ENCODE measurements around the gene DNAH6. TPM values are rescaled to one million over a fixed set of nuclear protein-coding genes. Genes with fewer than 3 reads are reported as not detected.

The DNAH6 gene
- total RNA-seq, 1 donor from 2014 or later, result 0.81 TPM

DNA sequence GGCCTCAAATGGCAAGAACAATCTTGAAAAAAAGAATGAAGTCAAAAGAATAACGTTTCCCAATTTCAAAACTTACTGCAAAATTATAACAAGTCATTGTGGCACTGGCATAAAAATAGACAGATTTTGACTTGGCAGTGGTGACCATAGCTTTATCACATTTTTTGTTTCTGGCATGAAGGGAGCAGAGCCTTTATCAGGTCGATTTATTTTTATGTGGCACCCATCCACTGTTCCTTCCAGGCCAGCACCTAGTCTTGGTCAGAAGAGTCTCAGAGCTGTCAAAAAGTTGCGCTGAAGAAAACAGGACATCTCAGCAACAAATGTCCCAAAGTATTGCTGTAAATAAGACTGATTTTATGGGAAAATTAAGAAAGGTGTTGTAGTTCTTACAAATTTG is 272.2 kb downstream of the DNAH6 start:
- intact Hi-C loops (cut with micrococcal nuclease), result no loop called here

DNA sequence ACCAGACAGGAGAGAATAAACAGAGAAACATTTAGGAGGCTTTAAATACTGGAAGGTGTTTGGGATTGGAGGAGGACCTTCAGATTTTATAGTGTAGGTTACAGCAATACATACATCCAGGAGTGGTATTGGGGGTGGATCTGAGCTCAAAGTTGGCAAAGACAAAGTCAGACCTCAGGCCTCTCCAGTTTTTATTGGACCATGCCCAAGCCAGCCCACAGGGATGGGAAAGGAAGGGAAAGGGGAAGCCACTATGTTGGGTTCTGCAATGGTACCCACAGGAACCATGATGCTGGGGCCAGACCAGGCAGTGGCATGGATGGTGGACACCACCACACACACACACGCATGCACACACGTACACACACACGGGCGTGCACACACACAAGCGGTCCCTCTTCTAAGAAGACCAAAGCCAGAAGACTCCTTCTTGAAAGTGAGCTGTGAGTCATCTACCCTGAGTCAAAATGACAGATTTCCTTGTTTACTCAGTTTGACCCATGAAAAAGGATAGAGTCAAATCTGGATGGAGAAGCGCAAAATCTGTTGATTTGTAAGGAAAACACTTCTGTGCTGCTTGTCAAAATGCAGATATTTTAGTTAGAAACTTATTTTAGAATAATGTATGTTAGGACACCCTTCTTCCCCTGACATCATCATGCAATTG is 276.7 kb downstream of the DNAH6 start:
- intact Hi-C loops (cut with micrococcal nuclease), result no loop called here

DNA sequence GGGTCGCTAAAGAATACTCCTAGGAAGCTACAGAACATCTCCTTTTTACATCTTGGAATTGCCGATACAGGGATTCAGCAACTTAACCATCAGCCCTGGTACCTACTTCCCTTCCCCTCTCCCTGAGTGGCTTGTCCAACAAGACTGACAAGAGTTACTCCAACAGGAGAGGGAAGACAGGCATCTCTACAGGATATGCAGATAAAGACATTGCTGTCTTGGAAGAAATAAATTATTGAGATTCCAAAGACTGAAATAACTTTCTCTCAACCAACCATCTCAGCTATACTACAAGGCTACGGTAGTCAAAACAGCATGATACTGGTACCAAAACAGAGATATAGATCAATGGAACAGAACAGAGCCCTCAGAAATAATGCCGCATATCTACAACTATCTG is 277.3 kb downstream of the DNAH6 start:
- intact Hi-C loops (cut with micrococcal nuclease), result no loop called here

DNA sequence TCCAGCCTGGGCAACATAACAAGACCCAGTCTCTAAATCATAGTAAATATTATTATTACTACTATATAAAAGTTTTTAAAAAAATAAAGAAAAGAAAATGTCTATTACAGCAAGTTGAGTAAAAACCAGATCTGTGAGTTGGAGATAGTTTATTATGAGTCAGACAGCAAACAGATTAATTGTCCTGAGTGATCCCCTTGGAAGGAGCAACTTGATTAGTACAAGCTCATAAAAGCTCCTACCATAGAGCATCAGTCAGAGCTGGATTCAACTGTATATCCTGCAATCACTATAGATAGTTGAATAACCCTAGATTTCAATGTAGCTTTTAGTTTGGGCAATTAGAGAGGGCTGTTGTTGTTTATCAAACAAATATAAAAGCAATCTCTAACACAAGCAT is 280.5 kb downstream of the DNAH6 start:
- intact Hi-C loops (cut with micrococcal nuclease), result loop anchor here (2.0 kb wide), 1 partner anchor 14 kb away; no protein-coding TSS in a partner anchor

DNA sequence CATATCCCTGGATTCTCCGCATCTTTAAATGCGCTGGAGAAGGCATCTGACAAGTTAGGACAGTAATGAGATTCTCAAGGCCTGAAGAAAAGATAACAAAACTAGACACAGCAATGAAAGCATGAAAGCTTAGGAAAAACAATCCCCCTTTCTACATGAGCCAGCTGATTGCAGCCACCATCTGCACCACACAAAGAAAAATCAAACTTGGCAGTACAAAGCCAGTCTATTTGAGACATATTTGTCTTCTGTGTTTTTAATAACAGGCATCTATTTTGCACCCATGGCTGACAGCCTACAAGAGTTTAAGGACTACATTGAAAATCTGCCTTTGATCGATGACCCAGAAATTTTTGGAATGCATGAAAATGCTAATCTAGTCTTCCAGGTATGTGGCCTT is 281.0 kb downstream of the DNAH6 start:
- intact Hi-C loops (cut with micrococcal nuclease), result loop anchor here (2.0 kb wide), 1 partner anchor 14 kb away; no protein-coding TSS in a partner anchor

DNA sequence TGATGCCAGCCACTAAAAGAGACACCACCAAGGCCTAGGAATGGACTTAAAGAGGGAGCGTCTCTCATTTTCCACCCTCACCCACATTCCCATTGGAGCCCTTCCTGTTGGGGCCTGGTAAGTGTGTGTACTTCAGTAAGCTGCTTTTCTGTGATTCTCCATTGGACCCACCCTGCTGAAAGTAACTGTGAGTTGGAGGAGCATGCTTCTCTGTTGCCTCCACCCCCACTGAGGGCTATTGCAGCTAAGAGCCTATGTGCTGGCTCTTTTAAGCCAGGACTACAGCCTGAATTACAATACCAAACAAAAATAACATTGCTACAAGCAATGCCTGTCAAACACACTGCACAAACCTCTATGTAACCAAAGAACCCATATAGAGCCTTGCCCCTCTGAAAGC is 283.5 kb downstream of the DNAH6 start:
- intact Hi-C loops (cut with micrococcal nuclease), result loop anchor here (1.0 kb wide), 1 partner anchor 16 kb away; no protein-coding TSS in a partner anchor

DNA sequence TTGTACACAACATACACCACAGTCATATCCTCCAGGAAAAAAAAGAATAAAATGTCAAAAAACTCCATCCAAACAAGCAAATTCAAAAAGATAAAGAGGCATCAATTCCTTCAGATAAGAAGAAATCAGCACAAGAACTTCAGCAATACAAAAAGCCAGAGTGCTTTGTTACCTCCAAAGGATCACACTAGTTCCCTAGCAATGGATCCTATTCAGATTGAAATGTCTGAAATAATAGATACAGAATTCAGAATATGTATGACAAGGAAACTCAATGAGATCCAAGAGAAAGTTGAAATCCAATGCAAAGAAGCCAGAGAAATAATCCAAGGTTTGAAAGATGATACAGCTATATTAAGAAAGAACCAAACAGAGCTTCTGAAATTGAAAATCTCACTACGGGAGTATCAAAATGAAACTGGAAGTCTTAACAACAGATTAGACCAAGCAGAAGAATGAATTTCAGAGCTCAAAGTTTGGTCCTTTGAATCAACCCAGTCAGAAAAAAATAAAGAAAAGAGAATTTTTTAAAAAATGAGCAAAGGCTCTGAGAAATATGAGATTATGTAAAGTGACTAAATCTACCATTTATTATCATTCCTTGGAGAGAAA is 284.0 kb downstream of the DNAH6 start:
- intact Hi-C loops (cut with micrococcal nuclease), result loop anchor here (1.0 kb wide), 1 partner anchor 17 kb away; no protein-coding TSS in a partner anchor

DNA sequence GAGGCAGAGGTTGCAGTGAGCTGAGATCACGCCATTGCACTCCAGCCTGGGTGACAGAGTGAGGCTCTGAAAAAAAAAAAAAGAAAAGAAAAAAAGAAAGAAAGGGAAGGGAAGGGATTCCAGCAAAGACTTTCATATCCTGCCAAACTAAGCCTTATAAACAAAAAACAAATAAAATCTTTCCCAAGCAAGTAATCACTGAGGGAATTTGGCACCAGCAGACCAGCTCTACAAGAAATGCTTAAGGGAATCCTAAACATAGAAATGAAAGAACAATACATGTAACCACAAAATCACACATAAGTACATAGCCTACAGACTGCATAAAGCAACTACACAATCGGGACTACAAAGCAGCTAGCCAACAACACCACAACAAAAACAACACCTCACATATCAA is 285.5 kb downstream of the DNAH6 start:
- intact Hi-C loops (cut with micrococcal nuclease), result no loop called here

DNA sequence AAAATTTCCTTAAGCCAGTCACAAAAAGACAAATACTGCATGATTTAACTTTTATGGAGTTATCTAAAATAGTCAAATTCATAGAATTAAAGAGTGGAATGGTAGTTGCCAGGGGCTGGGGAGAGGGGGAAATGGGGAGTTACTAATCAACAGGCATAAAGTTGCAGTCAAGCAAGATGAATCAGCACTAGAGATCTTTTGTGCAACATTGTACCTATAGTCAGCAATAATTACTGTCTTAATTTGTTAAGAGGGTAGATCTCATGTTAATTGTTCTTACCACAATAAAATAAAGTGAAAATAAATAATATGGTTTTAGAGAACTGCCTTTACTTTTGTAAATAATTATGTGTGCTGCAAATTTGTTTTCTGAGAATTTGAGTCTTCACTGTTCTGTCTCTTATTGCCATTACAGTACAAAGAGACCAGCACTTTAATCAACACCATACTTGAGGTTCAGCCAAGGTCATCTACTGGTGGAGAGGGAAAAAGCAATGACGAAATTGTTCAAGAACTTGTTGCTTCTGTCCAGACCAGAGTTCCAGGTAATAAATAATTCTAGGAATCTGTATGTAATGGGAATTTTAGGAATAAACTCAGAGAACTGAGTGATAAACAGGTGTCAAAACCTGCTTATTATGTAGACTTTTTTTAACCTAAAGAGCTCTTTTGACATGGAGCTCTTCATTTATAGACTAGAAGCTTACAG is 289.1 kb downstream of the DNAH6 start:
- intact Hi-C loops (cut with micrococcal nuclease), result no loop called here

DNA sequence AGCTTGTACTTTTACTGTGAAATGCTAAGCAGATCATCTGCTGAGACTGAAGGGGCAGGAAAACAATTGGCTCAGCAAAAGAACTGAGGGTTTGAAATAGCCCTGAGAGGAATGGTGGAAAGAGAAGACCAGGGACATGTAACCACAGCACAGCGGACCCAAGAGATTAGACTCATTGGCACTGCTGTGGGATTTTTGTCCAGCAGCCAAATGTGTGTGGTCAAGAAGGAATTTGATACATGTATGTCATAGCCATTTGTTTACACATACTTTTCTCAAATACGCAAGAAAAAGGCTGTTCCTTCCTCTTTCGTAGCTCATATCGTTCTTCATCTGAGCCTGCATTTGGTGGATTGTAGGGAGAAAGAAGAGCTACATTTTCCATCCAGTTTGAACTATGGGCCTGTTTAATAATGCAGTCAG is 290.8 kb downstream of the DNAH6 start:
- intact Hi-C loops (cut with micrococcal nuclease), result no loop called here

DNA sequence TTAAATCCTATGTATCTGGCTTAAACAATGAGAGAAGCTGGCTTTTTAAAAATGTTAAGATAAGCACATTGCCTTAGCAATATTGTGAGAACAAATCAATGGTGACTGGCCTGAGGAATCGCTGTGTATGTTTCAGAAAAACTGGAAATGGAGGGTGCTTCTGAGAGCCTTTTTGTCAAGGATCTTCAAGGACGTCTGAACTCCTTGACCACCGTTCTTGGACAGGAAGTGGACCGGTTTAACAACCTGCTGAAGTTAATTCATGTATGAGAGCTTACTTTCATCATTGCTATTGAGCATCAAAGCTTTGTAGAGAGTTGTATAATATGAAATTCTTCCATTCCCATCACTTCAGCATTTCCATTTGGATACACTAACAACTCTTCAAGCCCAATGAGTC is 292.0 kb downstream of the DNAH6 start:
- intact Hi-C loops (cut with micrococcal nuclease), result no loop called here

DNA sequence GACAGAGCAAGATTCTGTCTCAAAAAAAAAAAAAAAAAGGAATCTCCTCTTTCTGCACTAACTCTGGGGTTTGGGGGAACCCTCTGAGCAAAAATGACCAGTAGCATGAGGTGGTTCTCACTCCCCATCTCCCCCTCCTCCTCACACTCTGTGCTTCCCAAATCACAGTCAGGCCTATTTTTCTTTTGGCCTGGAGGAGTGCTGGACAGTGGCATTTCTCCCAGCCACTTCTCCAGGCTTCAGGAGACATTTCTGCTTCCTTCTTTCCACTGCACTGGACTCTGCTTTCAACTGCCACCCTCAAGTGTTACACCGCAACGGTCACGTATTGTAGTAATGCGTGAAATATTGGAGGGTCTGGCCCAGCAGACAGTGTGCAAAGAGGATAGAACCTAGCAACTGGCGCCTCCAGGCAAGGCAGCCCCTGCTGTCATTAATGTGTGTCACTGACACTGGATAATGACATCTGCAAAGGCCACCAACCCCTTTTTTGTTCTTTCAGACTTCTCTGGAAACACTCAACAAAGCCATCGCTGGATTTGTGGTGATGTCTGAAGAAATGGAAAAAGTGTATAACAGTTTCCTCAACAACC is 295.6 kb downstream of the DNAH6 start:
- intact Hi-C loops (cut with micrococcal nuclease), result no loop called here

DNA sequence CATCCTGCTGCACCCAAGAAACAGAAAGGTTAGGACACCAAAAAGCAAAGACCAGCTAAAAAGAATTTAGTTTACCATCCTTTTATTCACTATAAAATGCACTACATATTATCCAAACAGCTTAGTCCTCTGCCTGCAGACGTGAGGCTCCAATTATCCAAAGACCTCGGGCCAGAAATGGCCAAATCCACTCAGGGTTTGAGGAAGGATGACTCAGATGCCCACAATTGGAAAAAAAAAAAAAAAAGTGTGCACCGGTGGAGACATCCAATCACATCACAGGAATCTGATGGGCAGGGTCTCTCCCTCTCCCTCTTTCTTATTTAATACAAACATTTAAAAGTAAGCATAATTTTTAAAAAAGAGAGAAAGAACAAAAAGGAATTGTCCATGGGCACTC is 298.8 kb downstream of the DNAH6 start:
- intact Hi-C loops (cut with micrococcal nuclease), result no loop called here

DNA sequence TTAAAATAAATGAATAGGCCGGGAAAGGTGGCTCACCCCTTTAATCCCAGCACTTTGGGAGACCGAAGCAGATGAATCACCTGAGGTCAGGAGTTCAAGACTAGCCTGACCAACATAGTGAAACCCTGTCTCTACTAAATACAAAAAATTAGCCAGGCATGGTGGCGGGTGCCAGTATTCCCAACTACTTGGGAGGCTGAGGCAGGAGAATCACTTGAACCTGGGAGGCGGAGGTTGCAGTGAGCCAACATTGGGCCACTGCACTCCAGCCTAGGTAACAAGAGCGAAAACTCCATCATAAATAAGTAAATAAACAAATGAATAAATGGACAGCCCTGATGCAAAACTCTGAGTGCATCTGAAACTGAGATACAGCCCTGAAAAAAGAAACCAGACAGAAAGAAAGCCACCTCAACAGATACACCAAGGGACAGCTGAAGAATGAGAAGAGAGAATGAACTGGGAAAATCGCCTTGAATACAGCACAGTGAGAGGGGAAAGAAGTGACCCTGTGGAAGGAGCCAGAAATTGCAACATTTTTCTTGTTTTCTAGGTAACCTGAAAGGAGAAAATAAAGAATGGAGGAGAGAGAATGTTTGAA is 300.2 kb downstream of the DNAH6 start:
- intact Hi-C loops (cut with micrococcal nuclease), result loop anchor here (1.0 kb wide), 2 partner anchors 30 to 34 kb away; no protein-coding TSS in a partner anchor

DNA sequence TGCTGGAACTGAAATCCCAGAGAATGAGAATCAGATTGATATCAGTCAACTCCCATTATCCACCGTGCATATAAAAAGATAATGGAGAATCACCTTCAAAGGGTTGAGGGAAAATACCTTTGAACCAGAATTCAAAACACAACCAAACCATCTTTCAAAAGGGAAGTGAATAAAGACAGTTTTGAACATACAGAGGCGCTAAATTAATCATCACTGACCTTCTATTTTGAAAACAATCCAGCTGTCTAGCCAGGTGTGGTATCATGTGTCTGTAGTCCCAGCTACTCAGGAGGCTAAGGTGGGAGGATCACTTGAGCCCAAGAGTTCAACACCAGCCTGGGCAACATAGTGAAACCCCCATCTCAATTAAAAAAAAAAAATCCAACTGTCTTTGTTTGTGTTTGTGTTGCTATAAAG is 300.9 kb downstream of the DNAH6 start:
- intact Hi-C loops (cut with micrococcal nuclease), result loop anchor here (1.0 kb wide), 2 partner anchors 29 to 35 kb away; no protein-coding TSS in a partner anchor

DNA sequence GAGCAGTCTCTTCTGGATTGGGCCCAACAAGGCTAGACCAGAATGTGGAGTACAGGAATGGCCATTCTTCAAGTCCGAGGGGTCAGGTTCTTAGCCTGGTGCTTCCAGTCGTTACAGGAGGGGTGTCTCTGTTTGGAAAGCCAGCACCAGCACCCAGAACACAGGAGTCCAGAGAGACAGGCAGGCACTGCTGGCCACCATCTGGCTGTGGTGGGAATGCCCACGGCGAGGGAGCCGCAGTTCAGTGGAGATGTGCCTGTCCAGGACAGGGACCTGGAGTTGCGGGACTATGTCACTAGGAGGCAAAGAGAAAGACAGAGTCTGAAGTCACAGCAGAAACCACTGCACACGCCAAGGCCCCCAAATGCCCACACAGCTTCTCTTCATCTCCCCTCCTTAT is 305.5 kb downstream of the DNAH6 start:
- intact Hi-C loops (cut with micrococcal nuclease), result no loop called here

DNA sequence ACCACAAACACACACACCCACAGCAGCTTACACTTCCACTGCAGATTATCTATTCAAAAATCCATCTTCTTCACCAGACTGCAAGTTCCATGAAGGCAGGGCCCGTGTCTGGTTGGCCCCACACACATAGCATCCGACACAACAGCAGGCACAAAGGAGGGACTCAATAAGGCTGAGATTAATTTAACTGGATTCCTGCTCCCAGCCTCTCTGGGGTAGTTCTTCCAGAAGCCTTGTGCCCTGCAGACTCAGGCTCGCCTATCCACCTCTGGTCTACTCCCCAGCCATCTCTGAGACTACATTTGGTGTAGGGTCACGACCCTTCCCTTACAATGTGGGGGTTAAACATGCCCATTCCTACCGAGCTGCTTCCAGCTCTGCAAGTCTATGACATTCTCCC is 306.9 kb downstream of the DNAH6 start:
- intact Hi-C loops (cut with micrococcal nuclease), result no loop called here

DNA sequence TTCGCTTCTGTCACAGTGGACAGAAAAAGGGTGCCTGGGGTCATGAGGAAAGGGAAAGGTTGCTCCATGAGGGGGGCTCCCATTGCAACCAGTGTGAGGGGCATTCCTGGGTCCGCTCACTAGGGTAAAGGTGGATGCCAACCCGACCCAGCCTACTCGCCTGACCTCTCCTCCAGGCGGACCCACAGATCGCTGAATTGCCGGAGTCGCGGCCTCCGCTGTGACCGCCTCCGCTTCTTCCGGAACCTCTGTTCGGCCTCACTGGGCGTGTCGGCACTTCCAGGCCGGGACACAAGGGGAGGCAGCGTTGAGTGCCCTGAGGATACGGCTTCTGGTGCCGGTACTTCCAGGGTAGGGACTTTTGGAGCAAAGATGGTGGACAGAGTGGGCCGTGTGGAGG is 307.5 kb downstream of the DNAH6 start:
- intact Hi-C loops (cut with micrococcal nuclease), result no loop called here

DNA sequence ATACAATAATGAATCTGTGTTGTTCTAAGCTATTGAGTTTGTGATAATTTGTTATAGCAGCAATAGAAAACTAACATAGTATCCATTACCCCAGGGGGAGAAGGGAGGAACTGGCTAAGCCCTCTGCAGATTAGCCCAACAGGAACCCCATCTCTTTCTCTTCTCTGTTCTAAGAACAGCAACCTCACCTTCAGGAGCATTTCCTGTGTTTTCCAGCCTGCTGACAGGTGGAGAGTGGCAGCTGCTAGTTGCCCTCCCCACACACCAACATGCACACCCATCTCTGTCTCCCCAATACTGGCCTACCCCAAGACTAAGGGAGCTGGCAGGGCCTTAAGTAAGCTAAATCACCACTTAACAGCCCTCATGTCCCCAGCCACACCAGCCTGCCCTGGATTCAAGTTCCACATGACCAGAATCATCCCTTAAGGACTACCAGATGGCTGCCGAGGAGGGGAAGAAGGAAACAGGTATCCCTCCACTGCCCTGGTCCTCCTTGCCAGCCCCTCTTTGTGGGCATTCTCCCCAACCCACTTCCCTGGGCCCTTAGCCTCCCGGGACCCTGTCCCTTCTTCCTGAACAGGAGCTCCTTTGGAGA is 311.8 kb downstream of the DNAH6 start:
- intact Hi-C loops (cut with micrococcal nuclease), result no loop called here

DNA sequence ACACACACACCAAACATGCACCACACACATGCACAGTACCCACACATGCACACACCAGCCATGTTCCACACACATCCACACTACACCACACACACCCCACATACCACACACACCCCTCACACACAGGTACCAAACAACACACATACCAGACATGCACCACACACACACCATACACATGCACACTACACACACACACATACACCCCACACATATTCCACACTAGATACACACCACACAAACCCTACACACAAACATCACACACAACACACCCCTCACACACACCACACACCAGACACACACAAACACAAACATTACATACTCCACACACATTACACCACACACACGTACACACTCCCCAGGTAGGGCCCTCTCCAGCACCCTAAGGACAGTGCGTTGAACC is 313.4 kb downstream of the DNAH6 start:
- intact Hi-C loops (cut with micrococcal nuclease), result no loop called here

DNA sequence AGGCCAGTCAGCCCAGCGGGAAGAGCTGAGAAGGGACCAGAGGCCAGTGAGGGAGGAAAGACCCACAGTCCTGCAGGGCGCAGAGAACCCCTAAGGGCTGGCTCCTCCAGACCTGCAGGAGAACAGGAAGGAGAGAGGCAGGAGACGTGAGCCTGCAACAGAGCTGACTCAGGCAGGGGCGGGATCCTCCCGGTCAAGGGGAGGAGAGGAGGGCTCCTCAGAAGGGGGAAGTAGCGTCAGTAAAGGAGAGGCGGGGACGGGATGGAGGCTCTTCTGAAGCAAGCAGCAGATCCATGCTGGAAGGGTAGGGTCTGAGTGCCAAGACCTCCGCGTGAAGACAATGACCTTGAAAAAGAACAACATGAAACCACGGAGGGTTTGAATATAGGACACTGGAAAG is 313.8 kb downstream of the DNAH6 start:
- intact Hi-C loops (cut with micrococcal nuclease), result no loop called here

Data from T-helper 1 cell treated with Interleukin-12 subunit alpha and Interleukin-12 subunit beta and Interleukin-4 antibody, amounts not matched to agents 30 ng/mL and 1 ng/mL, for 36 hours (primary cell).